Tracheal epithelial cell (primary cell): ENCODE data around the gene SRP14. TPM values are rescaled to one million over a fixed set of nuclear protein-coding genes. Genes with fewer than 3 reads are reported as not detected.

Experiments
- total RNA-seq: library from RNA; depleted of rRNA; stranded (reverse); fragments of >200 nt; gene quantifications from 2 replicates; pipeline ENCODE4 v1.2.1, GENCODE V29; 2014

Gene SRP14
- total RNA-seq: 101 and 108 TPM in 2 replicates

GRCh38 chr15:40038638-40039543, at the start of gene SRP14:
Gene SRP14, minus strand, starts transcription at chr15:40039181. Its CDS starts 65 bp downstream, at chr15:40039116.

Other genes with a start within 250 kb of the SRP14 start
- gene GPR176, start 118.9 kb downstream of the SRP14 start, total RNA-seq: 2.6 and 23.9 TPM in 2 replicates
- 54.2 and 55.0 TPM in 2 replicates for gene EIF2AK4, start 105.1 kb downstream of the SRP14 start, total RNA-seq
- gene BMF, start 69.7 kb upstream of the SRP14 start, total RNA-seq: 0.85 and 2.4 TPM in 2 replicates
- gene BUB1B, start 121.9 kb upstream of the SRP14 start, total RNA-seq: 1.7 and 2.3 TPM in 2 replicates
- 12.8 and 13.4 TPM in 2 replicates for gene PAK6, start 199.9 kb upstream of the SRP14 start, total RNA-seq
- not detected in 2 replicates for gene ANKRD63, start 243.9 kb upstream of the SRP14 start, total RNA-seq